CD4-positive, alpha-beta T cell treated with Interleukin-15 for 4 hours (primary cell): ENCODE measurements around the gene PDE6D.
"Not testable (repeated sequence)": the region's sequence is repeated elsewhere in the genome, so short reads cannot be mapped to it uniquely, and the experiment has no call there.

Experiments
- DNase-seq: peaks from one replicate; pipeline ENCODE4 v3.0.0-alpha.2; 2020; ENCODE audit warnings: low spot score

PDE6D gene

DNA sequence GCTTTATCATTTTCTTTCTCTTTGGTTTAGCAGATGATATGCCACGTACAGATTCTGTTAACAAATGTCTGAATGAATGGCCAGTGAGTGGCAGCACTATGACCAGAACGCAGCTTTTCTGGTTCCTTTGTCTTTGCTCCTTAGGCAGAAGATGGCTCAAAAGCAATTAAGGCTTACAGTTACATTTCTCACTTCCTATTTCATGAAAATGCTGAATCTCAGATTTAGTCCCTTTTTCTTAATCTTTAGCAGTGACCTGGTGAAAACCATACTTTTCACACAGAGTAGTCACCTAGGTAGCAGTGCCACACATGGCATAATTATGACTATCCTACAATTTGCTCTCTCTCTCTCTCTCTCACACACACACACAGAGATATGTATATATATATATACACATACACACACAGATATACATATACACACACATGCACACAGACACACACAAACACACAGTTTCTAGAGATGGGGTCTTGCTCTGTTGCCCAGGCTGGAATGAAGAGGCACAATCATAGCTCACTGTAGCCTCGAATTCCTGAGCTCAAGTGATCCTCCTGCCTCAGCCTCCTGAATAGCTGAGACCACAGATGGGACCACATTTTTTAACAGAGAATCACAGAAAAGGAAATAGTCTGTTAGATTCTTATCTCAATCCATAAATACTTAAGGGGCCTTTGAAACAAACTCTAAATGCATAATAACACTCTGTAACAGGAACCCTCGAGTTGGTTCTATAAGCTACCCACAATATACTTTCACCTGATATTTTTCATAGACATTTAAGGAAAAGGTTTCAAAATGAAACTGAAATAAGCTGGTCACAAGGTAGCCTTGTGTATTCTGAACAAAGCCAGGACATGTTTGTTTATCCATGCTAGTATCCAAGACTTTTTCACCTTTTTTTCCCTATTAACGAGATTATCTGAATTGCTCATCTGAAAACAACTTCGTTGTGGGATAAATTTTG lies 11.6 kb downstream of the PDE6D start:
- no peak for DNase-seq

DNA sequence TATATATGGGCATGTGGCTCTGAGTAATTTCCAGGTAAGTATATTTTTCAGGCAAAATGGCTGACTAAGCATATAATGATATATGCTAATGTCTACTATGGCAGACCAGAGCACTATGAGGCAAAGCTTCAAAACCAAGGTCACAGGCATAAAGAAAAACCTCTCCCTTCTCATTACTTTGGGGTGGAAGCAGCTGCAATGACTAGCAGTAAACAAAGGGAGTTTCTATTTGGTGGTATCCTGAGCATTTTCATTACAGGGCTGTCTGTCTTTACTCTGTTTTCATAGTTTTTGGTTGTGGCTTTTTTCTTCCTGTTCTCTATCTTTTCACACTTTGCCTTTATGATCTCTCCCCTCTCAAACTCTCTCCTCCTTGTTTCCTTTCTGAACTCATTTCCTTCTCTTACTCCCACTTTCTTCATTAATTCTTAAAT lies 15.6 kb downstream of the PDE6D start:
- no peak for DNase-seq

DNA sequence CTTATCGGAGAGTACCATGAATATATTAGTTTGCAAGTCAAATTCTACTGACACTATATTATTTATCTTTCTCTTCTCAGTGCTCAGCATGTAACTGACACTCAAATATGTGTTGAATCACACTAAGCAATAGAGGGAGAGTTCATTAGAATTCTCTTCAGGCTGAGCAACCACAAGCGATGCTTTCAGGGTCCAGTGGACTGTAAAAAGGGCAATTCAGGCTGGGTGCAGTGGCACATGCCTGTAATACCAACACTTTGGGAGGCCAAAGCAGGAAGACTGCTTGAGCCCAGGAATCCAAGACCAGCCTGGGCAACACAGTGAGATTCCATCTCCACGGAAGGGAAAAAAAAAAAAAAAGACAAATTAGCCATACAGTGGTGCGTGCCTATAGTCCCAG lies 16.3 kb downstream of the PDE6D start:
- DNase-seq: no peak

DNA sequence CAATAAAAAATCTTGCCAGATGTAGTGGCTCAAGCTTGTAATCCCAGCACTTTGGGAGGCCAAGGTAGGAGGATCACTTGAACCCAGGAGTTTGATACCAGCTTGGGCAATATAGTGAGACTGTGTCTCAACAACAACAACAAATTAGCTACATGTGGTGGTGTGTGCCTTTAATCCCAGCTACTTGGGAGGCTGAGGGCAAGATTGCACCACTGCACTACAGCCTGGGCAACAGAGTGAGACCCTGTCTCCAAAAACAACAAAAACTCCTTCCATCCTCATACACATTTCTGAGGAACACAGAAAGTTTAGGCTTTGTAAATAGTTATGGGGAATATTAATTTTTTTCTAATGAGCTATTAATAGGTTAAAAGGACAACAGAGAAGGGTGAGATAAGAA lies 17.0 kb downstream of the PDE6D start:
- no peak for DNase-seq

DNA sequence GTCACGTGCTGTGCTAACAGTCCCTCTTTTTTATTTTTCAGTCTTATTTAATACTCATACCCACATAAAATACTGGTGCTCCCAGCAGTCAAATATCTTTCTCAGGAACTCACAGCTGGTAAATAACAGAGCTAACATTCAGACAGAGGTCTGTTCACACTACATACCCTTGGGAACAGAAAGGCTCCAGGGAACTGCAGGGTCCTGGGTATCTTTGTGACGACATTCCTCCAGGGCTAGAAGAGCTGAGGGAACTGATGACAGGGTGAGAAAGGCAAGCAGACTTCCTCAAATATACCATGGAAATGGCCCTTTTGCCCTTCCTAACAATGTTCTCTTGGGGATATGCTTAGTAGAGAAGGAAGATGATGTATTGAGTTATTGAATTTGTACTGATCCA lies 19.3 kb downstream of the PDE6D start:
- DNase-seq: no peak

DNA sequence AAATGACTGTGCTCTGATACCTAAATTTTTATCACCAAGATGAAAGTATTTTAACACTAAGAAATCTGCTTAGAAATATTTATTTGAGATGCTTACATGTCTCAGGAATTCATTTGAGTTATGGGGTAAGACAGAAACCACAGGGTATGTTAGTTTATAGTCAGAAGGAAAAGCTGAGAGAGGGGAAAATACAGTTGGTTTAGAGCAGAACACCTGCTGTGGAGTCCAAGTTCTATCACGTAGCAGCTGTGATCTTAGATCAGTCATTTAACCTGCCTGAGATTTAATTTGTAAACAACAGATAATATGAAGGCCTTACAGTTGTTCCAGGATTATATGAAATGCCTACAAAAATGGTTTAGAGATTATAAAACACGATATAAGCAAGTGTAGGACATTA lies 29.0 kb downstream of the PDE6D start:
- DNase-seq: no peak

DNA sequence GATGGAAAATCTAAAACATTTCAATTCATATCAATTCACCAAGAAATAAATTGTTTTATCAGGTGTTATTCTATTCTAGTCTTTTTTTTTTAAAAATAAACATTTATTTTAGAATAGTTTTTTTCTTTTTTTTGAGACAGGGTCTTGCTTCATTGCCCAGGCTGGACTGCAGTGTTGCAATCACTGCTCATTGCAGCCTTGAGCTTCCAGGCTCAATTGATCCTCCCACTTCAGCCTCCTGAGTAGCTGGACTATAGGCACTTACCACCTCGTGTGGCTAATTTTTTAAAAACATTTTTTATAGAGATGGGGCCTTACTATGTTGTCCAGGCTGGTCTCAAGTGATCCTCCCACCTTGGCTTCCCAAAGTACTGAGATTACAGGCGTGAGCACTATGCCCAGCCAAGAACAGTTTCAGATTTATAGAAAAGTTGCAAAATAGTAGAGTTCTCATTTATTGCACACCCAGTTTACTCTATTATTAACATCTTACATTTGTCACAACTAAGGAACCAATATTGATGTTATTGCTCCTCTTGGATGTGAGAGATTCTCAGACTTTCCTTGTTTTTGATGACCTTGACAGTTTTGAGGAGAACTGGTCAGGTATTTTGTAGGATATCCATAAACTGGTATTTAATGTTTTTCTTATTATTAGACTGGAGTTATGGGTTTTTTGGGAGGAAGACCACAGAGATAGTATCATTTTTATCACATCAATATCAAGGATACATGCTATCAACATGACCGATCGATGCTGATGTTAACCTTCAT lies 29.9 kb downstream of the PDE6D start:
- DNase-seq: no peak

DNA sequence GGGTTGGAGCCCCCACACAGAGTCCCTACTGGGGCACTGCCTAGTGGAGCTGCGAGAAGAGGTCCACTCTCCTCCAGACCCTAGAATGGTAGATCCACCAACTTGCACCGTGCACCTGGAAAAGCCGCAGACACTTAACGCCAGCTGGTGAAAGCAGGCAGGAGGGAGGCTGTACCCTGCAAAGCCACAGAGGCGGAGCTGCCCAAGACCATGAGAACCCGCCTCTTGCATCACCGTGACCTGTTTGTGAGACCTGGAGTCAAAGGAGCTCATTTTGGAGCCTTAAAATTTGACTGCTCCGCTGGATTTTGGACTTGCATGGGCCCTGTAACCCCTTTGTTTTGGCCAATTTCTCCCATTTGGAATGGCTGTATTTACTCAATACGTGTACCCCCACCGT lies 32.1 kb downstream of the PDE6D start:
- not testable (repeated sequence) for DNase-seq

DNA sequence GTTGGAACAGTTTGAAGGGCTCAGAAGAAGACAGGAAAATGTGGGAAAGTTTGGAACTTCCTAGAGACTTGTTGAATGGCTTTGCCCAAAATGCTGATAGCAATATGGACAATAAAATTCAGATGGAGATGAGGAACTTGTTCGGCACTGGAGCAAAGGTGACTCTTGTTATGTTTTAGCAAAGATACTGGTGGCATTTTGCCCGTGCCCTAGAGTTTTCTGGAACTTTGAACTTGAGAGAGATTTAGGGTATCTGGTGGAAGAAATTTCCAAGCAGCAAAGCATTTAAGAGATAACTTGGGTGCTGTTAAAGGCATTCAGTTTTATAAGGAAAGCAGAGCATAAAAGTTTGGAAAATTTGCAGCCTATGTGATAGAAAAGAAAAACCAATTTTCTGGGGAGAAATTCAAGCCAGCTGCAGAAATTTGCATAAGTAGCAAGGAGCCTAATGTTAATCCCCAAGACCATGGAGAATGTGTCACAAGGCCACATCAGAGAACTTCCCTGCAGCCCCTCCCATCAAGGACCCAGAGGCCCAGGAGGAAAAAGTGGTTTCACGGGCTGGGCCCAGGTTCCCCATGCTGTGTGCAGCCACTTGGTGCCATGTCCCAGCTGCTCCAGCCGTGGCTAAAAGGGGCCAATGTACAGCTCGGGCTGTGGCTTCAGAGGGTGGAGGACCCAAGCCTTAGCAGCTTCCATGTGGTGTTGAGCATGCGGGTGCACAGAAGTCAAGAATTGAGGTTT lies 32.8 kb downstream of the PDE6D start:
- not testable (repeated sequence) for DNase-seq

DNA sequence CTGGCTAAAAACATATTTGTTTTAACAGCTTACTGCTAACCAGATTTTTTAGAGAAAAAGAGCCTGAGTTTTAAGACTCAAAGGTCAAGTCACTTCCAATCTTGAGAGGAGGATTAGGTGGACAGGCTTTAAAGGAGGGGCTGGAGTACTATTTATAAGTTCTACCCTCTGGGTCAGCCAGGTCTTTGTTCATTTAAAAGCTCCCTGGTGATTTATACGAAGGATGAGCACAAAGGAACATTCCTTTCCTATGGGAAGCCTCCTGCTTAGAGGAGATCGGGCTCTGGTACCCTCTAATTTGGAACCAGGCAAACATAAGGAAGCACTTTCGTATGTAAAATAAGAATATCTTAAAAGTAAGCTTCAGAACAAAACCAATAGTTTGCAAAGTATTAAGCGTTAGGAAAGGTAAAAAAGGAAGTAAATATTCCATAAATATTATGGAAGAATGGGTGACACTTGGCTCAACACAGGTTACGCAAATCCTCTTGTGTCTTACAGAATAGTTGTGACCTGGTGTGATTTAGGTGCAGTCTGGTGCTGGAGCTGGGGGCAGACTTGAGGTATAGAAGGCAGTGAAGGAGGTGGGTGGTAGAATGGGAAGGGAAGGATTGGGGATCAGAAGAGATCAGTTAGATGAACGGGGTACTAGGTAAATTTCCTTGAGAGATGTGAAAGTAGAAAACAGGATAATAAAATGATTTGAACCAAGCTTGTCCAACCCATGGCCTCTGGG lies 35.6 kb downstream of the PDE6D start:
- no peak for DNase-seq

DNA sequence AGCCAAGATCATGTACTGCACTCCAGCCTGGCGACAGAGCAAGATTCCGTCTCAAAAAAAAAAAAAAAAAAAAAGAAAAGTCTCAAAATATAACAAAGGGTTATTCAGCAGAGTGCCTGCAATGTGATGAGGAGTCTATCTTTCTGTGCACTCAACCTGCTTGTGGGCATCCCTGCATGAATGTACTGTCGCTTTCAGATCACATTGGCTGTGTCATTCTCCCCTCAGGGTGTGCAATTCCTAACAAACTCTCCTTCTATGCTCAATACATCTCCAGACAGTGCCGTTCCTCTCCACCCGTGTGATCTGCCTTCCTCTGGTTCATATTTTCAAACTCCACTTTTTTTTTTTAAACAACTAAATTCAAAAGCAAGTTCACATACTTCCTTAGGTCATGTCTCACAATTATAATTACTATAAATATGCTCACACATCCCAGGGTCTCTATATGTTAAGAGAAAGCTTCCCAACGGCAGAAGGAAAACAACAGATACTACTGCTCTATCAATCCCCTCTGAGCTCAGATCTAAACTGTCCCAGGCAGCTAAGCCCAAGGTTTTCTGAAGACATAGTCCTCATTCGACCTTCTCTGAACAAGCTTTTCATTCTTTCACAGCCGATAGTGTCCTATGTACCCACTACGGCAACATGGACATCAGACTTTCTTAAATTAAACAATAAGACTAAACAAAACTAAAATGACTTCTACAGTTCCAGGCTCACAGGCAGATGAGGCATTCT lies 37.5 kb downstream of the PDE6D start:
- no peak for DNase-seq

DNA sequence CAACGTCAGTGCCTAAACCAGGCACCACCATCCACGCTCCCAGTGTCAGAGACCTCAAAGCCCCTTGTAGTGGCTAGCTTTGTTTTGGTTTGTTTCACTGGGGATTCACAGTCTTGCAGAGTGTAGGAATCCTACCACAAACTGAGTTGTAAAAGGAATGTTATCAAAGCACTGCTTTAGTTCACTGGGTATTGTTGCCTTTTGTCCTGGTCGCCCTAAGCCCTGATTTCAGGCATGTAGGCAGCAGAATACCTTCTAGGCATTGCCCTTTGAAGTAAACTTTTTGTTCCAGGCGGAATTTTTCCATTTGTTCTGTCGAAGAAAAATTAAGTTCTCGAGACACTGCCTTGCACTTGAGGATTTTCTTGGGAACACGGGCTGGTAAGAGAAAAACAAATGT lies 43.3 kb downstream of the PDE6D start:
- no peak for DNase-seq

DNA sequence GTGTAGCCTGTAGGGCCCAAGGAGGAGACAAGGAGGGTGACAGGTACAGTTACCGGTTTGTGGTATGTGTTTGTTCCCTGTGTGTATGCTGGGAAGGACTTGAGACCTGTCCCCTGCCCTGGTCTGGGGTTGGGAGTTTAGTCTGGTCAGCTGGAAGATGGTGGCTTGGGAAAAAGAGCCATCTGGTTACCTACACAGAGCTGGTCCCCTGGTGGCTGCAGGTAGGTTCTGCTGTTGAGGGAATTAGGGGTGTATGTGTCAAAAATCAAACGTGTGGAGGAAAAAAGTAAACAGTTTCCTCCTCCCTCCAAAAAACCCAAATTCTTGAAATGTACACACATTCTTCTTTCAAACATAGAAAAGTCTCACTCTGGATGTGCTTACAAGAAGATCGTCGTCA lies 48.5 kb downstream of the PDE6D start:
- DNase-seq: no peak

DNA sequence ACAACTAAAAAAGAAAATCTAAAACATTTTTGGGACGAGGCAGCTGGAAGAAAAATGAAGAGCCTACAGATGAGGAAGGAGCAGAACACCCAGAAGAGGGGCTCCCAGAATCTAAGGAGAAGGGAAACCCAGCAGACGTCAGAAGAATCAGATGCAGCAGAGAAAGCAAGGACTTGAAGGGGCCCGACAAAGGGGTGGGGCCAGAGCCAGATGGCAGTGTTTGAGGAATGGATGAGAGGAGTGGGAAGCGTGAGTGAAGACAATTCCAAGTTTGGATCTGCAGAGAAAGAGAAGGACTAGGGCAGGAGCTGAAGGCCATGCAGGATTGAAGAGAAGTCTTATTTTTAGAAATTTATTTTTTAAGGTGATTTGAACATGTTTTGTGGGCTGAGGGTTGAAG lies 53.5 kb downstream of the PDE6D start:
- no peak for DNase-seq

DNA sequence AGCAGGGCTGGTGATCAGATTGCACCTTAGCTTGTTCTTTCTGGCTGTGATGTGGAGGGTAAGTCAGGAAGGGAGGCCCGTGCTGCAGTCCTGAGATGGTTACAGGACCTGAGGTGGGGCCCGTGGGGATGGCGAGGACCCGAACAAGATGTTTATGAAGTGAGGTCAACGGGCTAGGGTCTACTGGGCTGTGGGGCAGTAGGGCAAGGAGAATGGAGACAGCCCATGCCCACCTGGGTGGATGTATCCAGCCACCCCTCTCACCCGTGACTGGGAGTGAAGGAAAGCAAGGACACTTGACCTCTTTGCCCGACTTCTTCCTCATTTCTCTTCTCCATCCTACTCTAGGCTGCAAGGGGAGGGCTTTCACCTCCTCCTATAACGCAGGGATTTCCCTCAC lies 54.8 kb downstream of the PDE6D start:
- no peak for DNase-seq

DNA sequence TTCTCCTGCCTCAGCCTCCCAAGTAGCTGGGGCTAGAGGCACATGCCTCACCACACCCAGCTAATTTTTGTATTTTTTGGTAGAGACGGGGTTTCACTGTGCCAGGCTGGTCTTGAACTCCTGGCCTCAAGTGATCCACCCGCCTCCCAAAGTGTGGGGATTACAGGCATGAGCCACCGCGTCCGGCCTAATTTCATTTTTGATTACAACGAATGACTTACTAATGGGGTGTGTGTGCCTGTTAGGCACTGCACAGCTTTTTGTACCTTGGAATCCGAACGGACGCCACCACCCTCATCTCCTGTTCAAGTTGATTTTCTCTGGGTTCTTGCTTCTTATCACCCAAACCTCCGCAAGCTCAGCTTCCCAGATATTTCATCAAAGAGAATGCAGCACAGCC lies 55.6 kb downstream of the PDE6D start:
- no peak for DNase-seq

DNA sequence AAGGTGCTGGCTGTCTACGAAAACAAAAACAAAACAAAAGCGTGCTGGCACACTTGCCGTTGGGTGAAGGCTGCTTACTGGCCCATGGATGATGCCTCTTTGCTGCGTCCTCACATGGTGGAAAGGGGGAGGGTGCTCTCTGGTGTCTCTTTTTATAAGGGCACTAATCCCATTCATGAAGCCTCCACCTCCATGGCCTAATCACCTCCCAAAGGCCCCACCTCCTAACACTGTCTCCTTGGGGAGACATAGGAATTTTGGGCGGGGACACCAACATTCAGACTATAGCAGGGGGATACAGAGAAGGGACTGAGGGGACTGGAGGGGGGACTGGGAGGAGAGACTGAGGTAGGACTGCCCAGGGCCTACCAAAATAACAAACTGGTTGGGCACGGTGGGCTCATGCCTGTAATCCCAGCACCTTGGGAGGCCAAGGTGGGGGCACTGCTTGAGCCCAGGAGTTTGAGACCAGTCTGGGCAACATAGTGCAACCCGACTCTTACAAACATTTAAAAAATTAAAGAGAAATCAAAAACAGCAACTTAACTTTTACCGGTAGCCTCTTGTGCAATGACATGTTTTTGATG lies 58.3 kb downstream of the PDE6D start:
- DNase-seq: no peak

DNA sequence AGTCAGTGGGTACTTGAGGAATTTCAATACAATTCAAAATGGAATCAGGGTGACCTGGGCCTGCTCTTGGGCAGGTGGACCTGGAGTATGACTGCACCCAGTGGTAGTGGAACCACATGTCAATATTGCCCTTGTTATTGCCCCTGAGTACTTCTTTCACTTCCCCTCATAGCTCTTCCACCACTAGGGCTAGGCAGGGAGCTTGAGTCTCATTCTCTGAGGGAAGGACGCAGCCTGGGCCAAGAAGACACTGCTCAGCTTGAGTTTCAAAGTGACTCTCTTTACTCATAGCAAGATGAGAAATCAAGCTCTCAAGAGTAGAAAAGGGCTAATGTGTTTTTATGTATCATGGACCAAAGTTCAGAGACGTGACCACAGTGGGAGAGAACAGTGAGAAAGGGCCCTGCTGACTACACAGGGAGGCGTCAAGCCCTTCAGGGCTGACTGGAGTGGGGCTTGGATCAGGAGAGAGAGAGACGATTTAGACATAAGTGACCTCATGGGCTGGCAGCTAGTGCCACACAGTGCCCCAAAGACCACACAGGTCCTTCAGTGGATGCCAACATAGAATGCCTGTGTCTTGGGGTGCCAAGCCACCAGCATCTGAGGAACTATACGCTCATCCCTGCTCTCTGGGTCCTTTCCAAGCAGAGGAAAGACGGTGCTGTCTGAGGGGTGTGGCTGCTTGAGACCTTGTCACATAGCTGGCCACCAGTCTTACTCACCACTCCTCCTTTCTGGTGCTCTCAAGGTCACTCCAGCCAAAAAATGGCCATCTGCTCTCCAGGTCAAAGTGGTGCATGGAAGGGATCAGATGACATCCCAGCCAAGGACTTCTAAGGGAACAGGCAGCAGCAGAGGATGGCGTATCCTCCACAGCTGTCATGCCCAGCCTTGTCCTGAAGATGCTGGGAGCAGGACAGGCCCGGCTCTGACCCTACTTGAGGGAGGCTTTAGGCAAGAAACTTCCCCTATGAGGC lies 59.8 kb downstream of the PDE6D start:
- no peak for DNase-seq

DNA sequence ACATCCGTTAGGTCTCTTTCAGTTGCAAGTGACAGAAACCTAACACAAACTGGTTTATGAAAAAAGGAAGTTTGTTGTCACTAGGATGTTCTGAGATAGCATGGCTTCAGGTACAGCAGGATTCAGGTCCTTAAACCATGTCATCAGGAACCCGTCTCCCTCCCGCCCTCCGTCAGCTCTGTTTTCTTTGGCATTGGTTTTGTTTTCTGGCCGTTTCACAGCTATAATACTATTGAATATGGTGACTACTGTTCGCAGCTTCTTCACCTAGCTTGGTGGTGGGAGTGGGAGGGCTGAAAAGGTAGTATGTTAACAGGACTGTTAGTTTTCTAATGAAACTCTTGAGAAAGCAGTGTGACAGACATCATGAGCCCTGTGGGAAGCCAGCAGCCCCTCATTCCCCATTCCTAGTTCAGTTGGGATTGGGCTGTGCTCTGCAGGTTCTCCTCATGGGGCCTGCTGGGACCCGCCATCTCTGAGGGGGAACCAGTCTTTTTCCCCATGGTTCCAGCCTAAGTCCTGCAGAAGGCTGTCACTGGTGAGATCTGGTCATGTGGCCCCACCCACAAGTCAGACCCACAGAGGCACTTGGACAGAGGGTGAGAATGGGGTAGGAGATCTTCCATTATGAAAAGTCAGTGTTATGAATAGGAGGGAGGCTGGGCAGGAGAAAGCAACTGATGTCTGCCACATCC lies 60.6 kb downstream of the PDE6D start:
- DNase-seq: no peak
